GM19238 (cell line): ENCODE measurements around the gene PDK1.

Experiments
- DNase-seq: peaks from one replicate; pipeline ENCODE4 v3.0.0; 2011; ENCODE audit warnings: low spot score; ENCODE audit not compliant: insufficient read length

The PDK1 gene

GRCh38 chr2:172639823-172640222 is 83.9 kb downstream of the PDK1 start:
- no peak for DNase-seq

DNA sequence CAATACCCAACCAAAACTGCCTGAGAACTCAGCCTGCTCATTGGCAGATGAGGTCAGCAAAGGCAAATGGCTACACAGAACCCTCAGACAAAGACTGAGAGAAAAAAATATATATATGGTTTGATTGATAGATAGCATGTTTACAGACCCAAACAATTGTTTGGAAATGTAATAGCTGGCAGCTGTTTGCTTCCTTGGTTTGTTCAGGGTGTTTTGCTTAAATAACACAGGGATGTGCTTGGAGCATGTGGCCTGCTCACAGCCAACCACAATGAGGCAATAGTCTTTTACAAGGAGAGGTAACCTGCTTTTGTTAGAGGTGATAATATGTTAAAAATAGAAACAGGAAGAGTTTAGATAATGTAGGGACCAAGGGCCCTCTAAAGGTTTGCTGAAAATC is 84.5 kb downstream of the PDK1 start:
- no peak for DNase-seq

DNA sequence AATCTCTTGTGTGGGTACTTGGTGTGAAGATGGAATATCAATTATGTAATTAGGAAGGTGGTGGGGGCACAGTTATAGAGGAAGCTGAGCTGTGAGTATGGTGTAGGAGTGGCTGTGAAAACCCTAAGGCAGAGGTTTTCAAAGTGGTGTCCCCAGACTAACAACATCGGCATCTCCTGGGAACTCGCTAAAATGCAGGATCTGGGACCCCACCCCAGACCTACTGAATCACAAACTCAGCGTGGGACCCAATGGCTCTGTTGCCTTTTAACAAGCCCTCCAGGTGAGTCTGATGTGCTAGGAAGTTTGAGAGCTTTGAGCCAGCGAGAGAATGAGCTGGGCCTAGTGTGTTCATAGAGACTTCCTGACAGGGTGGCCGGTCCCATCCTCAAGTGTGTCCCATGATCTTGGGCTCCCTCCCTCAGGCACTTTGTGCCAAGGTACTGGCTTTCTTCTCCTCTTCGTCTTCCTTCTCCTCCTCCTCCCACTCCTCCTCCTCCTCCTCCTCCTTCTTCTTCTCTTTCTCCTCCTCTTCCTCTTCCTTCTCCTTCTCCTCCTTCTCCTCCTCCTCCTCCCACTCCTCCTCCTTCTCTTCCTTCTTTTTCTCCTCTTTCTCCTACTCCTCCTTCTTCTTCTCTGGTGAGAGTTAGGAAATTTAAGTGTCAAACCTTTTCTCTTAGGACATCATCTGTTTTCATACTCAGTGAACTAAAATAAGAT is 86.6 kb downstream of the PDK1 start:
- no peak for DNase-seq

DNA sequence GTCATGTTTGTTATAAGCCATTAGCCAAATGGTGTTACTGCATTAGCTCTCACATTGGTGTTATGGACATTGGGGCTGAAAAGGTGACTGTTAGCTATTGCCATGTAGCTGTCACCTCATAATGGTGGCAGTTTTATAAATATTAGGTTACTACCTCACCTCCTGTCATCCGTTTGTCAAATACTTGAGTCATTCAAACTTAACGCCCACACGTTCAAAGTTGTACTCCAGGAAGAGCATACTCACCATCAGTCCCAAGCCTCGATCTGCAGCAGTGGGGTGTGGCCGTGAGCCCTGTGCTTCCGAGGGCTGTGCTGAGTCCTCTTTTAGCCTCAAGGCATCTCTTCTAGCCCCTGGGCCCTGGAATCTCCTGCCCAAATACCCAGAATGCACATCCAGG is 87.3 kb downstream of the PDK1 start:
- no peak for DNase-seq

DNA sequence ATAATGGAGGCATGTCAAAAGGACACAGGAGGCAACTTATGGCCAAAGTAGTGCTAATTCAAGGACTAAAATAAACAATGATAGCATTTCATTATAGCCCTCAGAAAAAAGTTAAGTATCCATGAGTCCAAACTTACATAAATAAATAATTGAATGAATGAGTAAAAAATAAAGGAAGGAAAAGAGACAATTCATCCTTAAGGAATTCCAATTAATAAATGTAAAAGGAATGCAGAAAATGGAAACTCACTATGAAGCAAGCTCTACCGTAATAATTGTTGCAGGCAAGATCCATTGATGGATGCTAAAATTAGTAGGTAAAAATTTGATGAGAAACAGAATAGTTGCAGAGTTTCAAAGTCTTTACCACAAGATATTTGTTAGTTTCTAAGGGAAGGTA is 91.5 kb downstream of the PDK1 start:
- DNase-seq = no peak

DNA sequence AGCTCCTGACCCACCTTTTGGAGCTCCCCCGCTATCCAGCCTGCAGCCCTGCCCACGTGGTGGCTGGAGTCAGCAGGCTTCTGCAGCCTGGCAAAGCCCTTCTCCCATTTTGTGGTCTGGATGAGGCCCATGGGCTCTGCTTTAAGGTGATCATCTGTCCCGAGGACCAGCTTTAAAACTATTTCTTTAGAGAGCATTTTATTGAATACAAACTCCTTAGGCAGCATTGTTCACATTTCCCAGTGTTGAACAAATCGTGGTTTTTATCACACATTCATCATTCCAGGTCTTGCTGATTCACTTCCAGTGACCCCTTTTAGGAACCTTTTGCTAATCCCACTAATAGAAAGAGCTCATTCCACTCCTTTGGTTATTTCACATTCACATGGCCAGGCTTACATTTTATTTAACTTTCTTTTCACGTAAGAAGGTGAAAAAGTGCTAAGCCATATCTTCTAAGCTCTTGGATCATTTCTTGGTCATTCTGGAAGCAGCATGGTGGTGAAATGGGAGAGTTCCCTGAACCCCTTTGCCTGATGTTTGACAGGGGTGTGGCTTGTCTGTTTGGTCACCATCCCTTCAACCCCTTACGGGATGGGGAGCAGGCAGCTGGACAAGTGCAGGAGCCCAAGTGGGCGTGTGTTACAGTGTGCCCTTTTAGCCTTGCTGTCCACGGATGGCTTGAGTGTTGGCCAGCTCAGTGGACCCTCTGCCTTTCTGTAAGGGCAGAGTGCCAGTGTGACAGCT is 99.4 kb downstream of the PDK1 start:
- no peak for DNase-seq

GRCh38 chr2:172655838-172656573 is 100.1 kb downstream of the PDK1 start:
- no peak for DNase-seq
